Suppressor macrophage treated with lipopolysaccharide for 1 hour (primary cell): Measurements from ENCODE around the gene LRRIQ4.

Experiments used
- DNase-seq, 3 donors: peaks; one replicate each; pipeline ENCODE4 v3.0.0-alpha.2; 2020 to 2022

The LRRIQ4 gene

DNA sequence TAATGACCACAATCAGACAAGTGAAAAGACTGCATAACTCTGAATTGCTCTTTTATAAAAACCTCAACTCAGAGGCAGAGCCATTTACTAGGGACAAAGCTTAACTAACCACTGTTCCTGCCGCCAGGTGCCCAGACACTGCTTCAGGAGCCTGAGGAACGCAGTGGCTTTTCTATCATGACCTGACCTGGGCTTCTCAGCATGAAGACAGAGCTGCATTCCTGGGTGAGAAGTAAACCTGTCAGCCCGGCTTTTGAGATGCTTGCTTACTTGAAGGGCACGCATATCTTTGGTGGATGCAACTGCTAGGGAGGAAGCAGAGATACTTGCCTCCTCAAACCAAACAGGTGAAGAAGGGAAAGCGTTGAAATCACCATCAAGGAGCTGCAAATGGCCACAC, 49.2 kb downstream of the LRRIQ4 start:
- no peak for DNase-seq

DNA sequence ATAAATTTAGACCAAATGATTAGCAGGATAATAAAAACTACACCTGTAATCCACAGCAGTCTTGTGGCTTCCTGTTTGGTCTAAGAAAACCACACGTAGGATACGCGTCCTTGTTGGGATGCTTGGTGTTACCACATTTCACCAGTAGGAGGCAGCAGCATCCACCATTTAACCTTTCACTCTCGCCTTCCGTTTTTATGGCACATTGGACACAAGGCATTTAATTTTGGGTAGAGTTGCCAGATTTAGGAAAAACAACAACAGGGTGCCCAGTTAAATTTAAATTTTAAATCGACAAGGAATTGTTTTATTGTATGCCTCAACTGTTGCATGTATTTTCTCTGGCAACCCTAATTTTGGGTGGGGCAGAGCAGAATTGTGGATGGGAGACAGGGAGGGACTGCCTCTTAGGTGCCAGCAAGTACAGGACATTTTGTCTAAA, 50.8 kb downstream of the LRRIQ4 start:
- DNase-seq = peak; percentile 79 to 86 (median 81)

DNA sequence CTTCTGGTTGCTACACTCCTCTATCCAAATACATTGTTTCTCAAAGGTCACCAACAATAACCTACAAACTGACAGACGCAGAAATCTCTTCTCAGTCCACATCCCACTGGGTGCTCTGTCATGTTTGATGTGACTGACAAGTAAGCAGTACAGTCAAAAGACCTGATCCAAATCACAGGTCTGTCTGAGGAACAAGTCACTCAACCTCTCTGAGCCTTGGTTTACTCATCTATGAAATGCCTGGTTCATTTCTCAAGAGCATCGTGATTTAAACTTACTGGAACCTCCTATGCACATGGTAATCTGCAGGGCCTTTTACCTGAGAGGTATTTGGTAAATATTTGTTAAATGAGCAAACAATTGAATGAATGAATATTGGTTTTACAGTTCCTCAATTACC, 51.6 kb downstream of the LRRIQ4 start:
- no peak for DNase-seq

DNA sequence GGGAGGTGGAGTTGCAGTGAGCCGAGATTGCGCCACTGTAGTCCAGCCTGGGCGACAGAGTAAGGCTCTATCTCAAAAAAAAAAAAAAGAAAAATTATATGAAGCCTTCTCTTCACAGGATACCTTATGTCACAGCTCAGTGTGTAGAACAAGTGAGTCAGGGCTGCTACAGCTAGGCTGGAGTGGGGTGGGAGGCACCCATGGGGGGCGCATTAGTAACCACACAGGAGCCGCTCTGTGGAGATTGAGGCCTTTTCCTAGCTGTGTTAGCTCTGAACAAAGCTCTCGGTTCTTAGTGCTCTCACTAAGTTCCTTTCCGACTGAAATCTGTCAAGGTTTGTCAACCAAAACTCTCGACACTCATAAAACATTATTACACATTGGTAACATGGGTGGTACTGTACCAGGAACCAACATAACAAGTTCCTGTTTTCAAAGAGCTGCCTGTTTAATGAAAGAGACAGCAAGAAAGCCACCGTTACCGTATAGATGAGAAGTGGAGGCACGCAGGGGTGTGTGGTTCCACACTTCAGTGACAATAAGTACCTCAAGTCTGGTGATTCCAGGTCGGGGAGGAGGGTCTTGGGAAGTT, 52.6 kb downstream of the LRRIQ4 start:
- peak; percentile 17 to 67 (median 60) for DNase-seq

DNA sequence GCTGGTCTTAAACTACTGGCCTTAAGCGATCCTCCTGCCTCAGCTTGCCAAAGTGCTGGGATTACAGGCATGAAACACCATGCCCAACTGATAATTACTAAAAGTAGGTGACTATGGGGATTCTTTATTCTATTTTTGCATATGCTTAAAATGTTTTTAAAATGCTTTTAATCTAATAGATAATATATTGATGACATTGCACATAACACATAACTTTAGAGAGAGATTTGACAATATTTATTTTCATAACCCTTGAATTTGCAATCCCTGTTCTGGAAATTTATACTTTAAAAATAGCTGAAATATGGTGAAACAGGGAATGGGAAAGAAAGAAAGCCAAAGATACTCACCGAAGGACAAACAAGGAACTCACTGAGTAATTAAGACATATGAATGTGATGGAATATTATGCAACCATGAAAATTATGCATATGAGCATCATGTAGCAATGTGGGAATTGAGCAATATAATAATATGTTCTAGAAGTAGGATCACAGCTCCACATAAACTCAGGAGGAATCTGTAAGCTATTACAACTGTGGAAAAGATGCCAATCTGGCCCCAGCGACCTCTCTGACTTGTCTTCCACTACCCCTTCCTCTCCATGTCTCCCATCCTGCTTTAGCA, 55.0 kb downstream of the LRRIQ4 start:
- DNase-seq = no peak

DNA sequence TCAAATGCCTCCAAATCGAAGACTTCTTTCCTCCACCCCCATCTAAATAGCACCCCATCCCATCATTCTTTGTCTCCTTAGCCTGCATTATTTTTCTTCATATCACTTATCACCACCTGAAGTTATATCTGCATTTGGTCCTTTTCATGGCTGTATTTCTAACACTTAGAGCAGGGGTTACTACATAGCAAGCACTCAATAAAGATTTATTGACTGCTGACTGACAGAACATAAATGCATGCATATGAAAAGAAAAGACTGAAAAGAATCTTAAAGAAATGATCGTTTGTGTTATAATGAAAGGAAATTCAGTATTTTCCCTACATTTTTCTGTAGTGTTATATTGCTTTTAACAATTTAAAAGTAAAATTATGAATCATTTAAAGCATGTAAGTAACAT, 55.7 kb downstream of the LRRIQ4 start:
- no peak for DNase-seq

DNA sequence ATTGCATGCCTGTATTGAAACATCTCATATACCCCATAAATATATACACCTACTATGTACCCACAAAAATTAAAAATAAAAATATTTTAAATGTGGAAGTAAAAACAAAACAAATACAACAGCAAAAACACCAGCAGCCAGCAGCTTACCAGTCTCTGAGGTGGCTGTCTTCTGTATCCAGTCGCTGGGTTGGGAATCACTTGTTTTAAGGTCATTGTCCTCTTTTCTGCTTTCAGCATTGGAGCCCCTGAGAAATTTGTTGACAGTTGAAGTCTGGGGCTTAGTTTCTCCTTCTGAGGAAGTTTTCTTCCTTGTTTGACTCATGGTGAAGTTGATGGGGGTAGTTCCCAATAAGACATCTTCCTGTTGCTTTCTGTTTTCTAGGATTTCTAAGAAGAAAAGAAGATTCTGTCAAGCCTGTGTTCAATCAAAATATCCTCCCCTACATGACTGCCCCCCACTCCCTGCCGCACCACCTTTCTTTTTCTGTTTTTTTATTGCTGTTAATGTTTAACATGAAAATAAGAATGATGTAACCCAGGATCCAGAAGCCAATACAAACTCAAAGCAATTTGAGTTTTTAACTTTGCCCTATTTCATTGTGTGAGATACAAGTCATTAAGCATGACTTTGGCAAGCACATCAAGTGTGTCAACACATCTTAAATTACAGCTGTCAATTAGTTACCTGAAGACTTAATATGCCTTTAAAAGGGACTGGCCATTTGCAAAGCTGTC, 57.0 kb downstream of the LRRIQ4 start, which contains the start of gene LRRC31:
Gene LRRC31, minus strand, starts transcription at position 452 of the 737 bp plus-strand sequence. Its CDS starts 128 bp downstream, at position 324.
- peak; percentile 21 to 26 (median 26) for DNase-seq

DNA sequence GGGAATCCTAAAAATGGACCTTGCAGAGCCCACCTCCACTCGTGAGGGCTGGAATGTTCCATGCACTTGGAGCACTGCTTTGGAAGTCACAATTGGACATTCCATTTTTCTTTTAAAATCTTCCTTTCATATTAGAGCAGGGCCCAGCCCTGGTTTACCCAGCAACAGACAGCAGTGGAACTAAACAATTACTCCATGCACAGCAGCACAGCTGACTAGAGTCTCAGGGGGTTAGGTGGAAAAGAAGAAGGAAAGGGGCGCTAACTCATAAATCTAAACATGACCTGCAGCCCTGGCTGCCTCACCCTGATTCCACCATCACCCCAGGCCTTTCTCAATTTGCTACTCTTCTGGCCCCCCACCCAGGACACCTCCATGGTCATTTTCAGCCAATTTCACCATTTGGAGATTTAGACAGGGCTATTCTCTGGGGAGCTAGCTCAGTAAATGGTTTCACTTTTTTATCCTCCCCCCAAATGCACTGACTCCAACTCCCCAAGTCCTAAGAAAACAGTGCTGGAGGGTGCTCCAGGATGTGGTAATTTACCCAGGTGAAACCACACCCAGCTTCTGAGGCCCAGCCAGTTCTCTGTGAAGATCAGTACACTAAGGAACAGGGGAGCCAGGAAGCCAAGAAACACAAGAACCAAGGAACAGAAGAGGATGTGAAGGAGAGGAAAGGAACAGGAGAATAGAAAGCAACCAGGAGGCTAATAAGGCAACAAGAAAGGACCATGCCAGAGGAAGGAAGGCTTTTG, 58.6 kb downstream of the LRRIQ4 start:
- DNase-seq = no peak

DNA sequence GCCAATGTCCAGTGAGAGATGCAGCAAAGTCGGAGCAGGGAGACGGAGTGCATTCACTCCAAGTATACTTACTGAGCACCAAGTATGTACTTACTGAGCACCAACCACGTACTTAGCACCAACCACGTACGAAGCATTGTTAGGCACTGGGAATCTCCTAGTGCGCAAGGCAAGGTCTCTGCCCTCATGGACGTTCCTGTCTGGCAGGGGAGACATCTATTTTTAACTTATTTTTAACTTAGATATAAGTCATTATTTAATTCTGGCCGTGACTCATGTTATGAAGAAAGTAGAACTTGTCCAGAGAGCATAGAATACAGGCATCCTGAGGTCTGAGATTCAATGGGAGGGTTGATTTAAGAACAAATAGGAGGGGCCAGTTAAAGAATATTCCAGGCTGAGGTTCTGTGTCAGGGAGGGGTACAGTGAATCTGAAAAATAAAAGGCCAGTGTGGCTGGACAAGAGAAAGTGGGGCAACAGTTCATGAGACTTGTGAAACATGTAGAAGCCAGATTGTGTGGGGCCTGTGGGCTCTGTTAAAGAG, 66.4 kb downstream of the LRRIQ4 start:
- no peak for DNase-seq

DNA sequence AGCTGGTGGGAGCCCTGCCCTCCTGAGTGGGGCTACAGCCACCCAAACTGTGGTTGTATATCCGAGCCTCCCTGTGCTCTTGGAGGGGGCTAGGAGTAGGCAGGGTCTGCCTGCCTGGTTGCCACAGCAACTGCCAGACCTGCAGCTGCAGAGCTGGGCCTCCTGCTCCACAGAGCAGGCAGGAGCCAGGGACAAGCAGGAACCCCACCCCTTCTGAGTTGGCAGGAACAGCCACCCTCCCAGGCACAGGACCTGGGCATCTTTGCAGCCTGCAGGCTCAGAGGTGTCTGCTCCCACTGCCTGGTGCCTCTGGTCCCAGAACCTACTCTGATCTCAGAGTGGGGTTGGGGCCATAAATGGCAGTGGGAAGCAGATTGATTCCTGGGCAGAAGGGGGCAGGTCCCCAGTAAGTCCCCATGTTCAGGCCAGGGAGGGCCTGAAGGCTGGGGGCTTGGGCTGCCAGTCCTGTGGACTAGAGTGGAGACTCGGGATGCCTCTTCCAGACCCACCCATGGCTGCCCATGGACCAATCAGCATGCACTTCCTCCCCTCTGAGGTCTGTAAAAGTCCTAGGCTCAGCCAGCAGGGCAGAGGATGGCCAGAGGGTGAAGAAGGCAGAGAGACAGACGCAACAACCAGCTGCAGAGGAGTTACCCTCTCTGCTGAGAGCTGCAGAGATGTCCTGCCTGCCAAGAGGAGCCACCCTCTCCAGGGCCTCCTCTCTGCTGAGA, 67.3 kb downstream of the LRRIQ4 start:
- DNase-seq = no peak

DNA sequence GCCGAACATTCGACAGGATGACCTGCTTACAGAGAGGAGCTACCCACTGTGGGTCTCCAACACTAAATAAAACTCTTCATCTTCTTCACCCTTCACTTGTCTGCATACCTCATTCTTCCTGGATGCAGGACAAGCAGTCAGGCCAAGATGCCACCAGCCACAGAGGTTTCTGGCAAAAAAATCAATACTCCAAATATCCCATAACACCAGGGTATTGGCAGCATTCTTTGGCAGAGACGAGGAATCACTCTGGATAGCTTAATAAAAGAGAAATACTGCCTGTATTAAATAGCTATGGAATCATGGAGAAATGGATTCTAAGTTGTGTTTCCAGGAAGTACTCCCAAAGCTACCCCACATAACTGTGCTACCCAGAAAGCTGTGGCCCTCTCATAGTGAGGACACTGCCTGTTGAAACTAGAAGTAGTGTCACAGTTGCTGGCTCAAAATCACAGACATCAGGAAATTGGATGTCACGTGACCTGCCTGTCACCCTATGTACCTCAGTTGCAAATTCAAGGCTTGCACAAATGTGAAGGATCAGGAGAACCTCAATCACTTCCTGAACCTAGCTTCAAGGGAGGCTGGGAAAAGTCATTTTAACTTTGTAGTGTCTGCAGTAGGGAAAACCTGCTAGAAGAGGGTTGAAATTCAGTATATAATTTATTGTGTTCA, 68.0 kb downstream of the LRRIQ4 start:
- DNase-seq = no peak

DNA sequence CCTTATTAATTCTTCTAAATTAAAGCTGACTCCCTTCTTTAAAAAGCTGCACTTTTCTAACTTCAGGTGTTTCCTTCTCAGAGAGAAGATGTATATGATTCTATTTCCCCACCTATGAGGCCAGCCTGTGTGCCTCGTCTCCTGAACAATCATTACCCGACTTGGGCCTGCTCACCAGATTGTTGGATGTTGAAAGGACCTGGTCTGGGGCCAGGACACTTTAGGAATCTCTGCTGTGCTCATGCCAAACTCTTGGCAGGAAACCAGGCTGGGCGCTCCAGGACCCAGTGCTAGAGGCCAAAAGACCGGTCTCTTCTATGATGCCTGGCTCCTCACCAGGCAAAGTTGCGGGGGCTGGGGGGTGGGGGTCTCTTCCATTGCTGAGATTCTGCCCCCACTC, 74.0 kb downstream of the LRRIQ4 start:
- DNase-seq = no peak
